ENCODE measurements around the gene RUBCNL. TPM values are rescaled to one million over a fixed set of nuclear protein-coding genes. Genes with fewer than 3 reads are reported as not detected.

The RUBCNL gene
- total RNA-seq, 4 donors from 2014 or later = 2.0 to 18.3 (median 5.0) TPM

GRCh38 chr13:46343279-46343994 lies 43.6 kb downstream of the RUBCNL start:
- TF ChIP-seq, protein P1, sequence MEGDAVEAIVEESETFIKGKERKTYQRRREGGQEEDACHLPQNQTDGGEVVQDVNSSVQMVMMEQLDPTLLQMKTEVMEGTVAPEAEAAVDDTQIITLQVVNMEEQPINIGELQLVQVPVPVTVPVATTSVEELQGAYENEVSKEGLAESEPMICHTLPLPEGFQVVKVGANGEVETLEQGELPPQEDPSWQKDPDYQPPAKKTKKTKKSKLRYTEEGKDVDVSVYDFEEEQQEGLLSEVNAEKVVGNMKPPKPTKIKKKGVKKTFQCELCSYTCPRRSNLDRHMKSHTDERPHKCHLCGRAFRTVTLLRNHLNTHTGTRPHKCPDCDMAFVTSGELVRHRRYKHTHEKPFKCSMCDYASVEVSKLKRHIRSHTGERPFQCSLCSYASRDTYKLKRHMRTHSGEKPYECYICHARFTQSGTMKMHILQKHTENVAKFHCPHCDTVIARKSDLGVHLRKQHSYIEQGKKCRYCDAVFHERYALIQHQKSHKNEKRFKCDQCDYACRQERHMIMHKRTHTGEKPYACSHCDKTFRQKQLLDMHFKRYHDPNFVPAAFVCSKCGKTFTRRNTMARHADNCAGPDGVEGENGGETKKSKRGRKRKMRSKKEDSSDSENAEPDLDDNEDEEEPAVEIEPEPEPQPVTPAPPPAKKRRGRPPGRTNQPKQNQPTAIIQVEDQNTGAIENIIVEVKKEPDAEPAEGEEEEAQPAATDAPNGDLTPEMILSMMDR (IDR thresholded peaks at IDR 0.05) = no peak
- no peak for TF ChIP-seq EP300 (IDR thresholded peaks at IDR 0.05)
- TF ChIP-seq POLR2A (IDR thresholded peaks at IDR 0.05) = no peak
- 77 to 84% methylated on average over 14 to 16 of the region's 16 CpGs for WGBS, 2 donors
- DNase-seq (ENCODE audit: low spot score in 2 of 2) = no peak
- H3K4me1 ChIP-seq = peaks cover 0 to 31% (median 14%) of the 10 kb centered on the region in 4 donors
- H3K27ac ChIP-seq = no peak overlapping the region
- no peak overlapping the region for H3K4me3 ChIP-seq
- no peaks in the 10 kb centered on the region for H3K9me3 ChIP-seq
- no peaks in the 10 kb centered on the region for H3K36me3 ChIP-seq
- no peaks in the 10 kb centered on the region for H3K27me3 ChIP-seq

- no peaks in the 10 kb centered on the region for H3K9me3 ChIP-seq
- H3K36me3 ChIP-seq = no peaks in the 10 kb centered on the region
- no peak overlapping the region for H3K27ac ChIP-seq
- WGBS, 2 donors = 77 to 83% methylated on average over 3 of the region's 3 CpGs
- H3K4me1 ChIP-seq = peaks cover 0 to 31% (median 14%) of the 10 kb centered on the region in 4 donors
- TF ChIP-seq, protein P1 (IDR thresholded peaks at IDR 0.05) = no peak
- TF ChIP-seq EP300 (IDR thresholded peaks at IDR 0.05) (no peak), POLR2A (IDR thresholded peaks at IDR 0.05) (no peak)
- DNase-seq (ENCODE audit: low spot score in 2 of 2) = no peak
- no peaks in the 10 kb centered on the region for H3K27me3 ChIP-seq
- no peak overlapping the region for H3K4me3 ChIP-seq
Measured at GRCh38 chr13:46342538-46342937, 44.5 kb downstream of the RUBCNL start.

GRCh38 chr13:46341112-46341711 lies 45.8 kb downstream of the RUBCNL start:
- peaks cover 0 to 7% (median 0%) of the 10 kb centered on the region in 4 donors for H3K9me3 ChIP-seq
- H3K4me1 ChIP-seq = peaks cover 0 to 27% (median 14%) of the 10 kb centered on the region in 4 donors
- TF ChIP-seq, protein P1 (IDR thresholded peaks at IDR 0.05) = no peak
- no peak for TF ChIP-seq EP300 (IDR thresholded peaks at IDR 0.05)
- 42 to 73% methylated on average over 1 of the region's 1 CpG for WGBS, 2 donors
- H3K27me3 ChIP-seq = no peaks in the 10 kb centered on the region
- no peak overlapping the region for H3K27ac ChIP-seq
- DNase-seq (ENCODE audit: low spot score in 2 of 2) = no peak
- no peak overlapping the region for H3K4me3 ChIP-seq
- H3K36me3 ChIP-seq = no peaks in the 10 kb centered on the region

DNA sequence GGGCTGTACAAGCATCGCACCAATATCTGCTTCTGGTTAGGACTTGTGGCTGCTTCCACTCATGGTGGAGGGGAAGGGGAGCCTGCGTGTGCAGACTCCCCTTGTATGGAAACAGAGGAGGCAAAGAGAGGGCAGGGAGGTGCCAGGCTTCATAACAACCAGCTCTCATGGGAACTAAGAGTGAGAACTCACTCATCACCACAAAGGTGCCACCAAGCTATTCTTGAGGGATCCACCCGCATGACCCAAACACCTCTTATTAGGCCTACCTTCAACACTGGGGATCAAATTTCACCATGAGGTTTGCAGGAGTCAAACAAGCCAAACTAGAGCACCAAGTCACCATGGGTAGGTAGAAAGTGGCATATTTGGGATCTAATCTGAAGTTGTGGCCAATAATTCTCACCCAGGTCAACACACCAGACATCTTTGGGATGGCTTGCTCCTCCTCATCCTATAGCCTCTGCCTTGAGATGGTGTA lies 46.4 kb downstream of the RUBCNL start:
- no peak overlapping the region for H3K27ac ChIP-seq
- peaks cover 0 to 7% (median 0%) of the 10 kb centered on the region in 4 donors for H3K9me3 ChIP-seq
- H3K4me1 ChIP-seq = peaks cover 0 to 22% (median 12%) of the 10 kb centered on the region in 4 donors
- TF ChIP-seq EP300 (IDR thresholded peaks at IDR 0.05) (no peak), POLR2A (IDR thresholded peaks at IDR 0.05) (no peak)
- TF ChIP-seq, protein P1 (IDR thresholded peaks at IDR 0.05) = no peak
- no peak overlapping the region for H3K4me3 ChIP-seq
- DNase-seq (ENCODE audit: low spot score in 2 of 2) = no peak
- no peaks in the 10 kb centered on the region for H3K27me3 ChIP-seq
- H3K36me3 ChIP-seq = no peaks in the 10 kb centered on the region
- WGBS, 2 donors = 89 to 100% methylated on average over 3 of the region's 3 CpGs

GRCh38 chr13:46340011-46340410 lies 47.0 kb downstream of the RUBCNL start:
- H3K4me1 ChIP-seq = peaks cover 0 to 15% (median 12%) of the 10 kb centered on the region in 4 donors
- 93 to 100% methylated on average over 1 of the region's 1 CpG for WGBS, 2 donors
- TF ChIP-seq EP300 (IDR thresholded peaks at IDR 0.05) (no peak), POLR2A (IDR thresholded peaks at IDR 0.05) (no peak)
- TF ChIP-seq, protein P1 (IDR thresholded peaks at IDR 0.05) = no peak

More at GRCh38 chr13:46340011-46340410, 47.0 kb downstream of the RUBCNL start:
- Histone ChIP-seq H3K36me3 (no peaks in the 10 kb centered on the region), H3K27ac (no peak overlapping the region), H3K27me3 (no peaks in the 10 kb centered on the region), H3K4me3 (no peak overlapping the region), H3K9me3 (peaks cover 0 to 7% (median 0%) of the 10 kb centered on the region in 4 donors)
- DNase-seq (ENCODE audit: low spot score in 2 of 2) = no peak

Data from tibial nerve (tissue), 4 donors.